ENCODE measurements around the gene LCLAT1.
"Not testable (repeated sequence)": the region's sequence is repeated elsewhere in the genome, so short reads cannot be mapped to it uniquely, and the experiment has no call there.

The LCLAT1 gene

DNA sequence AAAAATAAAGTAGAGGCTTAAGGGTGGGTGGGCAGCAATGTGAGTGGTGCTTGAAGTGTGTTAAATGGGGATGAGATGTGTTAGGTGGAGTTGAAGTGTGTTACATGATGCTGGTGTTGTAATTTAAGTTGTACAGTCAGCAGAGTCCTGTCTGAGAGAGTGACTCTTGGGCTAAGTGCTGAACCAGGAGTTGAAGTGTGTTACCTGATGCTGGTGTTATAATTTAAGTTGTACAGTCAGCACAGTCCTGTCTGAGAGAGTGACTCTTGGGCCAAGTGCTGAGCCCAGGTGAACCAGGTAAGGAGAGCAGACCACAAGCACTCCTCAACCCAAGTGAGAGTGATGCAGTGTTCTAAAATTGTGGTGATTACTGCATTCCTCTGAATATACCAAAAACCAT is 40.6 kb downstream of the LCLAT1 start:
- no peak overlapping the region for H3K4me3 Mint-ChIP-seq
- peaks cover 19% of the 10 kb centered on the region for H3K4me1 Mint-ChIP-seq
- H3K27ac Mint-ChIP-seq (ENCODE audit: low read depth), result no peak overlapping the region
- H3K36me3 Mint-ChIP-seq (ENCODE audit: insufficient read depth), result peaks cover 5% of the 10 kb centered on the region
- H3K9me3 Mint-ChIP-seq, result no peaks in the 10 kb centered on the region
- no peak for DNase-seq (ENCODE audit: low spot score in 2 of 2)
- no peak for ATAC-seq (replicated peaks; ENCODE audit: extremely low read depth, poor library complexity, severe bottlenecking)
- H3K27me3 Mint-ChIP-seq, result no peaks in the 10 kb centered on the region

DNA sequence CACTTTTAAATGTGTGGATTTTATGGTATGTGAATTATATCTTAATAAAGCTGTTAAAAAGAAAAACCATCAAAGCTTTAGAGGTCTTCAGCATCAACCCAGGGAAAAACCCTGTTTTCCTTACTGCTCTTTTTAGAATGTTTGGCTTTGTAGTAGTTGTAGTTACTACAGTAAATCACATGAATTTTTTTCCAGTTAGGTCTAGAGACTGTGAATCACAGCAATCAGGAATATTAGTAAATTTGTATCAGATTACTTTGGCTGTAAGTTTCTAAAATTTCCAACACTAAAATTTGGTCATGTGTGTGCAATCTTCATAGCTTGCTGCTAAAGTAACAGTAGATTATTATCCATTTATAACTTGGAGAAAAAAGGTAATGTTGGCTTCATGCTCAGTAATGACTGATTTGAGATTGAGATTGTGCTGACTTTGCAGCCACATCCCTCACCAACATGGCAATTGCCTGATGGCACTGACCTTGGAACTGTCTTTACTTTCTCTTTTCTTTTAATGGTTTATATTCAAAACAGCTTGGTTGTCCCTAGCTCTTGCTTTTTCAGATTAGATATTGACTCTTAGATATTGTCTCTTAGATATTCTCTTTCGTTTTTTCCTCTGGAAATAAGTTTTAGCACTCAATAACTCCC is 41.1 kb downstream of the LCLAT1 start:
- H3K27me3 Mint-ChIP-seq, result no peaks in the 10 kb centered on the region
- H3K27ac Mint-ChIP-seq (ENCODE audit: low read depth), result peak overlapping the region; percentile 8
- H3K4me3 Mint-ChIP-seq, result no peak overlapping the region
- ATAC-seq (replicated peaks; ENCODE audit: extremely low read depth, poor library complexity, severe bottlenecking), result no peak
- peaks cover 19% of the 10 kb centered on the region for H3K4me1 Mint-ChIP-seq
- H3K36me3 Mint-ChIP-seq (ENCODE audit: insufficient read depth), result peaks cover 5% of the 10 kb centered on the region
- DNase-seq (ENCODE audit: low spot score in 2 of 2), result no peak
- H3K9me3 Mint-ChIP-seq, result no peaks in the 10 kb centered on the region

DNA sequence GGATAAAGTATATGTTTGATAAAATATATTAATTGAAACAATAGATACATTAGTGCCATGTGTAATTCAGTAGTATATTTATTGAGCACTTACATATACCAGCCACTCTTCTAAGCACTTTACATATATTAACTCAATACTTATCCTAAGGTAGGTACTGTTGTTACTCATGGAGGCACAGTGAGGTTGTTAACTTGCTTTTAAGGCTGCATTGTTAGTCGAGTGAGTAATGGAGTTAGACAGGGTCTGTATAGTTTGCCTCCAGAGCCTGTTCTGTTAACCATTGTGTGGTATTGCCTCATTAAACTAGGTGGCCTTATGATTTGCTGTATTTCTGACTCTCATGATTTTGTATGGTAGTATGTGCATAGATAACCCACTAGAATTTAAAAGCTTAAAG is 44.2 kb downstream of the LCLAT1 start:
- Mint-ChIP-seq H3K4me1 (peaks cover 28% of the 10 kb centered on the region), H3K27me3 (no peaks in the 10 kb centered on the region), H3K9me3 (no peaks in the 10 kb centered on the region), H3K4me3 (no peak overlapping the region), H3K27ac (ENCODE audit: low read depth) (no peak overlapping the region), H3K36me3 (ENCODE audit: insufficient read depth) (peaks cover 5% of the 10 kb centered on the region)
- DNase-seq (ENCODE audit: low spot score in 2 of 2) (no peak), ATAC-seq (replicated peaks; ENCODE audit: extremely low read depth, poor library complexity, severe bottlenecking) (no peak)

DNA sequence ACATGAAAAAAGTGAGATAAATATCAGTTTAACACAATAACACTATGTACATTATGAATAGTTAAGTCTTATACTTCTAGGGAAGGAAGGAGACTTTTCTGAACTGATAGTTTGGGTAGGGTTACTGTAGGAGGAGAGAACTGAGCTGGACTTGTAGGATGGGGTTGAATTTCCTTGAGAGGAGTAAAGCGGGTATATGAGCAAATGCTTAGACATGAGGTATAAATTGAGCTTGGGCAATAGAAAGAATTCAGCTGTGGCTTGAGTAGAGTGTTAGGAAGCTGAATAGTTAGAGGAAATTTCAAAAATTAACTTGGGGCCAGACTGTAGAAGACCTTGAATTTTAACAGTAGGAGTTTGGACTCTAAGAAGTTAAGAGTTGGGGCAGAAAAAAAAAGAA is 45.1 kb downstream of the LCLAT1 start:
- Mint-ChIP-seq H3K9me3 (no peaks in the 10 kb centered on the region), H3K36me3 (ENCODE audit: insufficient read depth) (peaks cover 5% of the 10 kb centered on the region), H3K27me3 (no peaks in the 10 kb centered on the region), H3K4me1 (peaks cover 28% of the 10 kb centered on the region), H3K27ac (ENCODE audit: low read depth) (no peak overlapping the region), H3K4me3 (no peak overlapping the region)
- DNase-seq (ENCODE audit: low spot score in 2 of 2), result no peak
- no peak for ATAC-seq (replicated peaks; ENCODE audit: extremely low read depth, poor library complexity, severe bottlenecking)

DNA sequence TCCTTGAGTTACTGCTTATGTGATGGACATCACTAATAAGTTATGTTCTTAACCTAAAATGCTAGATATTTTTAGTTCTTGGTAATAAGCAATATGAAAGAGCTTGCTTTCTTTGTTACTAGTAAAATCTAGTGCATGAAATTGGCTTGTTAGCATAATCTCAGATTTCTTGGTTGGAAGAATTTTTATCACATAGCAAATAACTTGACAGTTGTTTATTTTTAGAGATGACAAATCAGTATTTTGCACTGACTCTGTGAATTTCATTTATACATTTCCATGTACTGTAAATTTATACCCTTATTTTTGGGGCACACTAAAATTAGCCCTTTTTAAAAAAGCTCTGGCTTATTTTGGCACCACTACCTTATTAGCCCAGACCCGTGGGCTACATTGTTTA is 45.6 kb downstream of the LCLAT1 start:
- Mint-ChIP-seq H3K4me3 (no peak overlapping the region), H3K36me3 (ENCODE audit: insufficient read depth) (peaks cover 5% of the 10 kb centered on the region), H3K27ac (ENCODE audit: low read depth) (no peak overlapping the region), H3K4me1 (peaks cover 24% of the 10 kb centered on the region), H3K9me3 (peaks cover under 1% of the 10 kb centered on the region), H3K27me3 (no peaks in the 10 kb centered on the region)
- ATAC-seq (replicated peaks; ENCODE audit: extremely low read depth, poor library complexity, severe bottlenecking) (no peak), DNase-seq (ENCODE audit: low spot score in 2 of 2) (no peak)

DNA sequence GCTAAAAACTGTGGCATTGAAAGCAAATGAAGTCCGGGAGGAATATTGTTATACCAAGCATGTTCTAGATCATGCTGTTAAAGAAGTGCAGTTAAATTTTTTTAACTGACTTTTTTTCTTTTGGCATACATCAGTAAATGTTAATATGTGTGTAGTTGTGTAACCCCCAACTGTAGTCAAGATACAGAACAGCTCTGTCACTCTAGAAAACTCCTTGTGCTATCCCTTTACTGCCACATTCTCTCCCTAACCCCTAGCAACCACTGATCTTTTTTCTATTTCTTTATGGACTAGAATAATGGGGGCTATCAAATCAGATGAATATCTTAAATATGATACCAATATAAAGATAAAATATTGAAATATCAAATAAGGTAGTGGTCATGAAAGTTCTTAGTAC is 46.4 kb downstream of the LCLAT1 start:
- ATAC-seq (replicated peaks; ENCODE audit: extremely low read depth, poor library complexity, severe bottlenecking) (no peak), DNase-seq (ENCODE audit: low spot score in 2 of 2) (no peak)
- Mint-ChIP-seq H3K36me3 (ENCODE audit: insufficient read depth) (peaks cover 4% of the 10 kb centered on the region), H3K4me3 (no peak overlapping the region), H3K27me3 (no peaks in the 10 kb centered on the region), H3K9me3 (peaks cover 8% of the 10 kb centered on the region), H3K4me1 (peaks cover 19% of the 10 kb centered on the region), H3K27ac (ENCODE audit: low read depth) (no peak overlapping the region)

DNA sequence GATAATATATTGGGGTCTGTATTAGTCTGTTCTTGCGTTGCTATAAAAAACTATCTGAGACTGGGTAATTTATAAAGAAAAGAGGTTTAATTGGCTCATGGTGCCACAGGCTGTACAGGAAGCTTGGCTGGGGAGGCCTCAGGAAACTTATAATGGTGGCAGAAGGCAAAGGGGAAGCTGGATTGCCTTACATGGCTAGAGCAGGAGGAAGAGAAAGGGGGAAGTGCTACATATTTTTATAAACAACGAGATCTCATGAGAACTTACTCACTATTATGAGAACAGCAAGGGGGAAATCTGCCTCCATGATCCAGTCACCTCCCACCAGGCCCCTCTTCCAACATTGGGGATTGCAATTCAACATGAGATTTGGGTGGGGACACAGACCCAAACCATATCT is 48.9 kb downstream of the LCLAT1 start:
- ATAC-seq (replicated peaks; ENCODE audit: extremely low read depth, poor library complexity, severe bottlenecking); H3K4me3 Mint-ChIP-seq; DNase-seq (ENCODE audit: low spot score in 2 of 2); H3K36me3 Mint-ChIP-seq (ENCODE audit: insufficient read depth); H3K27me3 Mint-ChIP-seq; H3K27ac Mint-ChIP-seq (ENCODE audit: low read depth): not testable (repeated sequence)
- peaks cover 15% of the 10 kb centered on the region for H3K4me1 Mint-ChIP-seq
- H3K9me3 Mint-ChIP-seq, result peaks cover 11% of the 10 kb centered on the region

DNA sequence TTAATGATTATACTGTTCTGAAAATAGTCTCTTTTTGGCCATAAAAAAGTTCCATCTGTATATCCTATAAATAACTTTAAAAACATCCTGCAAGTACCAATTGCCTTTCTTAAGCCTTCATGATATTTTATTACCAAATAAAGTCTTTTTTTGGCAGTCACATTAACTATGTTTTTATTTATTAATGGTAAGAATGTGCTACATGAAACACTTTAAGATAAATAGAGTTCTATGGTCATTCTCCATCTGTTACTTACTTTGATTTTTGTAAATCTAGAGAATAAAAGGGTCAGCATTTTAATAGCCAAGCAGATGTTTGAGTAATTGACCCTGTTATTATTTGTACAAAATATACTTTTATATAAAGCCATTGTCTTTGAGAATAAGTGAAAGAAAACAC is 52.6 kb downstream of the LCLAT1 start:
- Mint-ChIP-seq H3K4me1 (peaks cover 29% of the 10 kb centered on the region), H3K36me3 (ENCODE audit: insufficient read depth) (peaks cover 4% of the 10 kb centered on the region), H3K9me3 (peaks cover 14% of the 10 kb centered on the region), H3K27me3 (no peaks in the 10 kb centered on the region), H3K4me3 (no peak overlapping the region), H3K27ac (ENCODE audit: low read depth) (no peak overlapping the region)
- no peak for DNase-seq (ENCODE audit: low spot score in 2 of 2)
- ATAC-seq (replicated peaks; ENCODE audit: extremely low read depth, poor library complexity, severe bottlenecking), result no peak

DNA sequence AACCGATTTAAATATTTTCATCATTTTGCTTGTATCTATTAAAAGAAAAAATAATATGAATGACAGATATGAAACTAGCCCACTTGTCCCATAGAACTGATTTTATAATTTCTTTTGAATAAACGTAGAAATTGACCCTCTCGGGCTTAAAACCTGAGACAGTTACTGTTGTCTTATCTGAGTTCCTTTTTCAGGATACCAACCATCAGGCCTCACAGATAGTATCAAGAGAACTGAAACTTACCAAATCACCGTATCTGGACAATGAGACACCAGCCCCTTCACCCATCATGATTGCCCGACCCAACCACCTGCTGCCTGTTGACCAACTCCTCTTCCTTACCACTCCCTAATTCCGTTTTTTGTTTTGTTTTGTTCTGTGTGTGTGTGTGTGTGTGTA is 53.7 kb downstream of the LCLAT1 start:
- Mint-ChIP-seq H3K27me3 (no peaks in the 10 kb centered on the region), H3K9me3 (peaks cover 14% of the 10 kb centered on the region), H3K4me1 (peaks cover 34% of the 10 kb centered on the region), H3K4me3 (no peak overlapping the region), H3K36me3 (ENCODE audit: insufficient read depth) (peaks cover 4% of the 10 kb centered on the region), H3K27ac (ENCODE audit: low read depth) (no peak overlapping the region)
- no peak for DNase-seq (ENCODE audit: low spot score in 2 of 2)
- no peak for ATAC-seq (replicated peaks; ENCODE audit: extremely low read depth, poor library complexity, severe bottlenecking)

DNA sequence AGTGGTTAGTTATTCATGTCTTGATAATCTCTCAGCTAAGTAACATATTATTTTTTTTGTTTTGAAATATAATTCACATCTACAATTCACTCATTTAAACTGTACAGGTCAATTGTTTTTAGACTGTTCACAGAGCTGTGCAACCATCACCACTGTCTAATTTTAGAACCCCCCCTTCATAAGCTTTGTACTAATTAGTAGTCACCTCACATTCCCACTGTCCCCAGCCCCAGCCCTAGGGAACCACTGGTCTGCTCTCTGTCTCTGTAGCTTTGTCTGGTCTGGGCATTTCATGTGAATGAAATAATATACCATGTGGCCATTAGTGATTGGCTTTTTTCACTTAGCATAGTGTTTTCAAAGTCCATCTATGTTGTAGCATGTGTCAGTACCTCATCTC is 55.3 kb downstream of the LCLAT1 start:
- H3K27me3 Mint-ChIP-seq, result no peaks in the 10 kb centered on the region
- DNase-seq (ENCODE audit: low spot score in 2 of 2) (no peak), ATAC-seq (replicated peaks; ENCODE audit: extremely low read depth, poor library complexity, severe bottlenecking) (no peak)
- H3K9me3 Mint-ChIP-seq, result peaks cover 14% of the 10 kb centered on the region
- H3K36me3 Mint-ChIP-seq (ENCODE audit: insufficient read depth), result peaks cover 4% of the 10 kb centered on the region
- H3K4me1 Mint-ChIP-seq, result peaks cover 34% of the 10 kb centered on the region
- peak overlapping the region; percentile 78 for H3K27ac Mint-ChIP-seq (ENCODE audit: low read depth)
- H3K4me3 Mint-ChIP-seq, result no peak overlapping the region

DNA sequence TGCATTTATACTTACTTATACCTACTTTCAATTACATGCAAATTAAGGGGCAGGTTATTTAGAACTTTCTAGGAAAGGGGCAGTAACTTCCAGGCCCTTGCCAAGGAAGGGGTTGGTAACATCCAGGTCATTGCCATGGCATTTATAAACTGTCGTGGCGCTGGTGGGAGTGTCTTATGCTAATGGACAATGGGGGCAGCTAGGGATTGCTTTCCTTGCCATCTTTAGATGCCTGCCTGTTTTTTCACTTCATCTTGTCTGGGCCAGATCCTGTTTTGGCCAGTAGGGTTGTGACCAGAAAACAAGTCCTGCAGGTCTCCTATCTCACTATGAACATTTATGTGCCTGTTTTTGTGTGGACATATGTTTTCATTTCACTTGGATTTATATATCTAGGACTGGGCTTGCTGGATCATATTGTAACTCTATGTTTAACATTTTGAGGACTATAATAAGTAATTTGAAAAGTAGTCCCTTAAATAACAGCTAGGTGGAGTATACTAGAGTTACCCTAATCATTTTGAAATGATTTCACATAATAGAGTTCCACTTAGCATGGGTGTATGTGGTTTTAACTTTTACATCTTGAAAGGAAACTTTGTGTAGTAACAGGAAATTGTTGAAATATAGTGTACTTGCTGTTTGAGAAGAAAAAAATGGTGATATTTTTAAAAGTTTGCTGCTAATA is 56.1 kb downstream of the LCLAT1 start:
- ATAC-seq (replicated peaks; ENCODE audit: extremely low read depth, poor library complexity, severe bottlenecking), result peak; percentile 88
- peak overlapping the region; percentile 11 for H3K4me3 Mint-ChIP-seq

DNA sequence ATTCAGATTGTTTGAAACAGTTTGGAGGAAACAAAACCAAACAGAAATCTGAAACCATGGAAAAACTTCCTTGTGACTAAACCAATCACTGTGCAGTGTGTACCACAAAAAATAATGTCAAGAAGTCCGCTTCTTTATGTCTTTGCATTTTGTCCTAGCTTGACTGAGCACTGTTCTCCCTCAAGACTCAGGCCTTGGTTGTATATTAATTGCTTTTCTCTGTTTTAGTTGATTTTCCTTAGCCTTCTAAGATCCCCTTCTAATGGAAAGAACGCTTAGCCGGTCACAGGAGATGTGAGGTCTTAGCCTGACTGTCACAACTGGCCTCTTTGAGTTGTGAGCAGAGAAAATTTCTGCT is 56.6 kb downstream of the LCLAT1 start:
- Mint-ChIP-seq H3K4me3 (peak overlapping the region; percentile 11), H3K4me1 (peaks cover 39% of the 10 kb centered on the region), H3K9me3 (peaks cover 14% of the 10 kb centered on the region), H3K36me3 (ENCODE audit: insufficient read depth) (peaks cover 6% of the 10 kb centered on the region), H3K27ac (ENCODE audit: low read depth) (peak overlapping the region; percentile 78), H3K27me3 (no peaks in the 10 kb centered on the region)
- DNase-seq (ENCODE audit: low spot score in 2 of 2) (no peak), ATAC-seq (replicated peaks; ENCODE audit: extremely low read depth, poor library complexity, severe bottlenecking) (peak; percentile 28)

More for the DNA sequence above, 56.1 kb downstream of the LCLAT1 start:
- peaks cover 36% of the 10 kb centered on the region for H3K4me1 Mint-ChIP-seq
- no peaks in the 10 kb centered on the region for H3K27me3 Mint-ChIP-seq
- peaks cover 4% of the 10 kb centered on the region for H3K36me3 Mint-ChIP-seq (ENCODE audit: insufficient read depth)
- no peak for DNase-seq (ENCODE audit: low spot score in 2 of 2)
- H3K27ac Mint-ChIP-seq (ENCODE audit: low read depth), result peak overlapping the region; percentile 78
- H3K9me3 Mint-ChIP-seq, result peaks cover 12% of the 10 kb centered on the region

DNA sequence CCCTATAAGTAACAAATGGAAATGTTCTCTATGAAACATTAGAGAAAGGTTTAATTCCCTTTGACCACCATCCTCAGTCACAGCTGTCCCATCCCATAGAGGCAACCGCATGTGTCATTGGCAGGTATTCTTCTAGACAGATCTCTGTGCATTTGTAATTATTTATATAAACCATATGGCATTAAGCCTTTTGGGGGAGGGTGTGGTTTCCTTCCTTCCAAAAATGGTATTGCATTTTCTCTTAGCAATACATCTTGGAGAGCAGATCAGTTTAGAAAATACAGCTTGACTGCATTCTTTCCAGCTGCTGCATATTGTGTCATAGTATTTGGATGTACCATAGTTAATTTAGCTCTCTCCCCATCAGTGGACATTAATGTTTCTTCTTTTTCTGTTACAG is 57.7 kb downstream of the LCLAT1 start:
- no peak for ATAC-seq (replicated peaks; ENCODE audit: extremely low read depth, poor library complexity, severe bottlenecking)
- H3K27ac Mint-ChIP-seq (ENCODE audit: low read depth), result peak overlapping the region; percentile 41
- H3K27me3 Mint-ChIP-seq, result no peaks in the 10 kb centered on the region
- no peak for DNase-seq (ENCODE audit: low spot score in 2 of 2)
- peaks cover 14% of the 10 kb centered on the region for H3K9me3 Mint-ChIP-seq
- H3K36me3 Mint-ChIP-seq (ENCODE audit: insufficient read depth), result peaks cover 6% of the 10 kb centered on the region
- H3K4me1 Mint-ChIP-seq, result peaks cover 47% of the 10 kb centered on the region
- H3K4me3 Mint-ChIP-seq, result no peak overlapping the region
